CD1c-positive myeloid dendritic cell (primary cell): ENCODE data around the gene UBA52.
"Not testable (repeated sequence)": the region's sequence is repeated elsewhere in the genome, so short reads cannot be mapped to it uniquely, and the experiment has no call there.

Source experiments
- DNase-seq: peaks from one replicate; pipeline ENCODE4 v3.0.0-alpha.2; 2016; ENCODE audit errors: extremely low spot score

The UBA52 gene

DNA sequence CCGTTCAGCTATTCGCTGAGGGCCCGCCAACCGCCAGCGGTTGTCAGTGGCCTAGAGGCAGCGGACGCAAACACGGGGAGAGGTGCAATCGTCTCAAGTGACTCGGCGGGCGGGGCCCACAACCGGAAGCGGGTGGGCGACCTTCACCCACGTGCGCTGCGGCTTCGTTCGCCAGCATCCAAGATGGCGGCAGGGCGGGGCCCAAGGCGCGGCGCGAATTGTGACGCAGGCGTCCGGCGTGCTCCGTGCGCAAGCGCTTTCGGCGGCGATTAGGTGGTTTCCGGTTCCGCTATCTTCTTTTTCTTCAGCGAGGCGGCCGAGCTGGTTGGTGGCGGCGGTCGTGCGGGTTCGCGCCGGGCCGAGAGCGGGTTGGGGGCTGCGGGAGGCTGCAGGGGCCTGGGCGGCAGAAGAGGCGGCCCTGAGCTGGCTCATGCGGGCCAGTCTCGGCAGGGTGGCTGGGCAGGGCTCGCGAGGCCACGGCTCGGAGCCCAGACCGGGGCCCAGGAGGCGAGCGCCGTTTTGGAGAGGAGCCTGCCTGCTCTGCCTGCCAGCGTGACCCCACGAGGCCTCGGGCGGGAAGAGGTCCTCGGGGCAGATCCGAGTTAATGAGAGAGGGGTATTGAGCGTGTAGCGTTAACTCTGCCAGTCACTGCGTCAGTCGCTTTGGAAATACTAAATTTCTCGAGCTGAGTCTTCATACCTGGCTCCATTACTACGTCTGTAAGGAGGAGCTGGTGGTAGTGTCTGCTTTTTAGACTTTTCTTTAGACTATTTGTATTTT is at the start of gene UBA52:
Gene UBA52, plus strand, starts transcription at position 294 of the 781 bp plus-strand sequence. CDS start 1,444 bp downstream, outside the sequence.
- DNase-seq: peak; percentile 100

DNA sequence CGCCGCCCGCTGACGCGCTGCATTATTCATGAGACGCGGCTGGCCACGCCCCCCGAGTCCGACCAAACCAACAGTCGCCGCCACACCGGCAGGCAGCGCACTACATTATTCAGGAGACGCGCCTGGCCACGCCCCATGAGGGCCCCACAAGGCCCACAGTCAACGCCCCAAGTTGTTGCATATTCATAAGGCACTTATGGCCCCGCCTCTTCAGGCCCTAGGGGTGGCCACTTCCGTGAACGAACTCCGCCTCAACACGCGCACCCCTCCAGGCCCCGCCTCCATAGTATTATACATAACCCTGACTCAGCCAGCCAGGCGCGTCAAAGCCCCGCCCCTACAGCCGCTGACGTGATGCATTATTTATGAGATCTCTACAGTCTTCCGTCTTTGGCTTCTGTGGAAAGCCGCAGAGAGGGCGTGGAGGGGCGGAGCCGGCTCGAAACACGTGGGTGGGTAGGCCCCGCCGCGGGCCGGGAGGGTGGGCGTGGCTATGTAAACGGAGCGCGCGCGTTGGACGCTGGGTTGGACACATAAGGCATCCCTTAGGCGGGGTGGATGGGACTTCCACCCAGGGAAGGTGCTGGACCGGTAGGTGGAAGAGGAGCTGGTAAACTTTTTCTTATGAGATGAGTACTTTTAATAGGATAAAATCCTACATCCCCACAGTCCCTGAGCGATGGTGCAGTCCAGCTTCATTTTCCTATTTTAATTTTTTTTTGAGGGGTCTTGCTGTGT is 49.4 kb upstream of the UBA52 start:
- DNase-seq: peak; percentile 100

DNA sequence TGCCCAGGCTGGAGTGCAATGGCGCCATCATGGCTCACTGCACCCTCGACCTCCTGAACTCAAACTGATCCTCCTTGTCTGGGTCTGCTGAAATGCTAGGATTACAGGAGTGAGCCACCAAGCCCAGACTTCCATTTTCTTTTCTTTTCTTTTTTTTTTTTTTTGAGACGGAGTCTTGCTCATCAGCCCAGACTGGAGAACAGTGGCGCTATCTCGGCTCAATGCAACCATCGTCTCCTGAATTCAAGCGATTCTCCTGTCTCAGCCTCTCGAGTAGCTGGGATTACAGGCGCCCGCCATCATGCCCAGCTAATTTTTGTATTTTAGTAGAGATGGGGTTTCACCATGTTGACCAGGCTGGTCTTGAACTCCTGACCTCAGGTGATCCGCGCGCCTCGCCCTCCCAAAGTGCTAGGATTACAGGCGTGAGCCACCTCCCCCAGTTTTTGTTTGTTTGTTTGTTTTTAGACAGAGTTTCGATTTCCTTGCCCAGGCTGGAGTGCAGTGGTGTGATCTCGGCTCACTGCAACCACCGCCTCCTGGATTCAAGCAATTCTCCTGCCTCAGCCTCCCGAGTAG is 48.7 kb upstream of the UBA52 start:
- DNase-seq: not testable (repeated sequence)

DNA sequence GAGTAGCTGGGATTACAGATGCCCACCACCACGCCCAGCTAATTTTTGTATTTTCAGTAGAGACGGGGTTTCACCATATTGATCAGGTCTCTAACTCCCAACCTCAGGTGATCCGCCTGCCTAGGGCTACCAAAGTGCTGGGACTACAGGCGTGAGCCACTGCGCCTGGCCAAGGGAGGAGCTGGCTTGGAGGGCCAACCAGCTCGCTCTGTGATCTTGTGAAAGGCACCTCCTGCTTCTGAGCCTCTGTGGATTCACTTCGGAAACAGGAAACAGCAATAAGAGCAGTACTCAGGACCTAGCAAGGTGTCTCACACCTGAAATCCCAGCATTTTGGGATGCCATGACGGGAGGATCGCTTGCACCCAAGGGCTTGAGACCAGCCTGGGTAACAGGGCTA is 47.8 kb upstream of the UBA52 start:
- no peak for DNase-seq

DNA sequence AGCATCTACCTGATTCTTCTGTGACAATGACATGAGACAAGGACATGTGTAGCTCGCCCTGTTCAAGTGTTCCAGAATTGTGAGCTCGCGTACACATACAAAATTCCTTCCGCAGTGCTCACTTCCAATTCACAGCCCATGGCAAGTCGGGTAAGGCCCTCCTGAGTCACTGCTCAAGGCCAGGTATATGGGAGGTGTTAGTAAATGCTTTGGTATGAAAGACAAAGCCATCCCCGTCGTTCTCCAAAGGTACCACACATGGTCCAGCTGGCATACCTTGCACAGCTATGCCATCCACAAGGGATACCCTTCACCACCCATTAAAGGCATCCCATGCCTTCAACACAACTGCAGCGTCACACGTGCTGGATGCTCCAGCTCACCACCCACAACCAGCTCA is 45.3 kb upstream of the UBA52 start:
- no peak for DNase-seq

DNA sequence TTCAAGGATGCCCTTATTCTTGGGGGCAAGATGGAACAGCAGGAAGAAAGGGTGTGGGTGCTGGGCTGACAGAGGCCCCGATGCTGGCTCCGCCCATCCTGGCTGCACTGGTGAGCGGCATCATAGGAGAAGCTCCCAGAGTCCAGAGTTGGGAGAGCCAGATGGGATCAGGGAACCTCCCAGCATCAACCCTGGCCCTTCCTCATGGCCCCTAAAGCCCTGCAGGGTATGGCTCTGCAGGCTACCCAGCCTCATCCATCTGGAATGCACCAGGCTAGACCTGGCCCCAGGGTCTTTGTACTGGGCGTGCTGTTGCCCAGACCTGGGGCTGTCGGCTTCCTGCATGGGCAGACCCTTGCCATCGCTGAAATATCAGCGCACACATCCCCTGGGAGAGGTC is 41.9 kb upstream of the UBA52 start:
- DNase-seq: no peak

DNA sequence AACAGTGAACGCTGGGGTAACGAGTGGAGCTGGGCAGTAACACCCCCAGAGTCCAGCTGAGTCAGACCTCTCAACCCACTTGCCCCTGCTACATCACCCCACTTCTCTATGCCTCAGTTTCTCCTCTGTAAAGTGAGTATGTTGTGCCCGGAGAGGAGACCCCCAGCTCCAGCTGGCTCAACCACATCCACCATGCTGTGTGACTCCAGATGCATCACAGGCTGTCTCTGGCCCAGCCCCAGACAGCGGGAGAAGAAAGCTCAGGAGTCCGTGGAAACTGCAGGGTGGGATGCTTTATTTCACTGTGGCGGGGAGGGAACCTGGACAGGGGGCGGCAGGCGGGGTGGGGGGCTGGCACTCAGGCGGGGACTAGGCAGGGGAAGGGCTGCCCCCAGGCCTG is 40.2 kb upstream of the UBA52 start:
- DNase-seq: no peak

DNA sequence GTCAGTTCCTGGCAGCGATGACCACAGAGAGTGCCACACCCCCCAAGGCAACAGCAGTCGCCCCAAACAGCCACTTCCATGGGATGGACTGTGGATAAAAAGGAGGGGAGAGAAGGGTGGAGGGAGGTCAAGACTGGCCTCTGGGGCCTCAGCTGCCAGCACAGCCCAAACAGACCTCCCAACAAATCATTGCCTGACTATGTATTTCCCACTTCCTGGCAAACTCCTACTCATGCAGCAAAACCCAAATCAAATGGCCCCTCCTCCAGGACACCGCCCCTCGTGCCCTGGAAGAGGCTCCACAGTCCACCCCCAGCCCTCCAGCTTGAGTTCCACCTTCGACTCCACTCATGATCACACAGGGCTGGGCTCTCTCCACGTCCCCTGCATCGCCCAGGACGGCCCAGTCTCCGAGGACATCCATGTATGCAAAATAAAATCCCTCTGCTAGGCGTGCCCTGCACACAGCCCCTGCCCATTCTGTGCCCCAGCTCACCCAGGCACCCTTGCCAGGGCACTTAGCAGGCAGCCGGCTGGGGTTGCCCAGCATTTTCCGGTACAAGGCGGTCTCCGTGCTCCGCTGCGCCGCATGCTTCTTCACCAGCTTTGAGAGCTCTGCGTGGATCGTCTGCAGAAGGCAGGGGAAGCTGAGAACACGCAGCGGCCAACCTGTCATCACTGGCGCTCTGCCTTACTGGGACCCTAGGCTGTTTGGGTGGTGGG is 39.3 kb upstream of the UBA52 start:
- no peak for DNase-seq

DNA sequence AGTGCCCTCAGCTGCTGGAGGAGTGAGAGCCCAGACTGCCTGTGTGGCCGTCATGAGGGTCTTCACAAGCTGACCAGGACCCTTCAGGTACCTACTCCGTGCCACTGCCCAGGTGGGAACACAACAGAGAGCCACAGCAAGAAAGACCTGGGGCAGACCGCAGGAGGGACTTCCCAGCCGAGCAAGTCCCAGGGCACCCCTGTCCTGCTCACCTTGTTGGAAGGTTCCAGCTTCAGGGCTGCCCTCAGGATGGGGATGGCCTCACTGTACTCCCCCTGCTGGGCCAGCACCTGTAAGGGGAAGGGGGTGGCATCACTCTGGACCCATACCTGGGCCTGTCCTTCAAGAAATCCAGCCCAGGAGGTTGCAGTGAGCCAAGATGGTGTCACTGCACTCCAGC is 38.6 kb upstream of the UBA52 start:
- DNase-seq: no peak

DNA sequence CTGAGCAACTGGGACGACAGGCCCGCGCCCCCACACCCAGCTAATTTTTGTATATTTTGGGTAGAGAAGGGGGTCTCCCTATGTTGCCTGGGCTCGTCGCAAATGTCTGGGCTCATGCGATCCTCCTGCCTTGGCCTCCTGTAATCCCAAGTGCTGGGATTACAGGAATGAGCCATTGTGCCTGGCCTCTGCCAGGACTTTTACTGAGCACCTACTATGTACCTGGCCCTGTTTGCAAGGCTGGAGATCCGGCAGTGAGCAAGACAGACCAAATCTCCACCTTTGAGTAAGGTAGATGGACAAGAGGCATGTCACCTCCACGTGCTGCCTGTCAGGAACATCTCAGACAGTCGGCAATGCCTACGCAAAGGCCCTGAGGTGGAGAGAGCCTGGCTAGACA is 35.2 kb upstream of the UBA52 start:
- DNase-seq: no peak

DNA sequence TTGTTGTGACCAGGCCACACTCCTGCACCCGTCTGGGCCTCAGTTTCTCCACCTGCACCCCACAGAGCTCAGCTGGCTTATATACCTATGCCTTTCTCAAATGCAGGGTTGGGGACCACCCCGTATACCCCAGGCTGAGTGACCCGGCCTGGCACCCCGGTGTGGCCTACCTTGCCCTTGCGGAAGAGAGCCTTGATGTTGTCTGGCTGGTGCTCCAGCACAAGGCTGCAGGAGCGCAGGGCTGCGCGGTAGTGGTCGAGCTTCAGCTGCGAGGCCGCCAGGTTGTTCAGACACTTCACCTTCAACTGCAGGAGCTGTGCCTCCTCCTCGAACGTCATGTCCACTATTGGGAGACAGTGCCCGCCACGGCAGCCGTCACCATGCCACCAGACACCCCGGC is 34.2 kb upstream of the UBA52 start:
- DNase-seq: no peak

DNA sequence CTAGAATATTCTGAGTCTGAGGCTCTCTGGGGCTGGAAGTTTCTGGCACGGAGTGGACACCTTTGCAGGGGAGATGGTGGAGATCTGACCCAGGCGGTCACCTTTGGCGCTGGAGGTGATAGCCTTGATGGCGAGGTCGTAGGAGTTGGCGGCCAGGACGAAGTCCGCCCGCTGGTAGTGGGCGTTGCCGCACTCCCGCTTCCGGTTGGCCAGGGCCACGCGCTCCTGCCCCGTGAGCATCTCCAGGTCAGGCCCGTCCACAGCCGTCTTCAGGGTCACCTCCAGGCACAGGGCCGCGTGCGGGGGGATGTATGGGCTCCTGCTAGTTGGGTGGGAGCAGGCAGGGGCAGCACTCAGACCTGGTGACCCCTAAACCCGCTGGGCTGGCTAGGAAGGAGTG is 33.5 kb upstream of the UBA52 start:
- DNase-seq: no peak

DNA sequence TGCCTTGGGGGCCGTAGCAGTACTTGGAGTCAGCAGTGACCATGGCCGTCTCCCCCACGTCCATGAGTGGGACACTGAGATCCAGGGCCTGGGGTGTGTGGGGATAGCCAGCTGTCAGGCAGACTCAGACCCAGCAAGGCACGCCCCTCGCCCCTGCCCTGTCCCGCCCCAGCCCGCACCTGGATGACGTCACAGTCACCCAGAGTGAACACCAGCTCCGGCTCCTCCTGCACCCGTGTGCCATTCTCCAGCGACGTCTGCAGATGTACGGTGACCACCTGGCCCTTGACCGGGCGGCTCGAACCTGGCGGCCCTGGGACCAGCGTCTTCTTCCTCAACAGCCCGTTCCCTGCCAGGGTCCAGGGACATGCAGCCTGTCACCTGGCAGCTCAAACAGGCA is 32.3 kb upstream of the UBA52 start:
- DNase-seq: no peak

DNA sequence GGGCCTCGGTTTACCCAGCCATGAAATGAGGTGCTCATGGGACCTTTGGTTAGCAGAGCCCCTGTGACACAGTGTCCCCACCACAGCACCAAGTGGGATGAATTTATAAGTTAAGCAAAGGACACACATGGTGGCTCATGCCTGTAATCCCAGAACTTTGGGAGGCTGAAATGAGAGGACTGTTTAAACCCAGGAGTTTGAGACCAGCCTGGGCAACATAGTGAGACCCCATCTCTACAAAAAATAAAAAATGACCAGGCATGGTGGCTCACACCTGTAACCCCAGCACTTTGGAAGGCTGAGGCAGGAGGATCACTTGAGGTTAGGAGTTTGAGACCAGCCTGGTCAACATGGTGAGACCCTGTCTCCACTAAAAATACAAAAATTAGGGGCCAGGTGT is 31.5 kb upstream of the UBA52 start:
- DNase-seq: not testable (repeated sequence)

DNA sequence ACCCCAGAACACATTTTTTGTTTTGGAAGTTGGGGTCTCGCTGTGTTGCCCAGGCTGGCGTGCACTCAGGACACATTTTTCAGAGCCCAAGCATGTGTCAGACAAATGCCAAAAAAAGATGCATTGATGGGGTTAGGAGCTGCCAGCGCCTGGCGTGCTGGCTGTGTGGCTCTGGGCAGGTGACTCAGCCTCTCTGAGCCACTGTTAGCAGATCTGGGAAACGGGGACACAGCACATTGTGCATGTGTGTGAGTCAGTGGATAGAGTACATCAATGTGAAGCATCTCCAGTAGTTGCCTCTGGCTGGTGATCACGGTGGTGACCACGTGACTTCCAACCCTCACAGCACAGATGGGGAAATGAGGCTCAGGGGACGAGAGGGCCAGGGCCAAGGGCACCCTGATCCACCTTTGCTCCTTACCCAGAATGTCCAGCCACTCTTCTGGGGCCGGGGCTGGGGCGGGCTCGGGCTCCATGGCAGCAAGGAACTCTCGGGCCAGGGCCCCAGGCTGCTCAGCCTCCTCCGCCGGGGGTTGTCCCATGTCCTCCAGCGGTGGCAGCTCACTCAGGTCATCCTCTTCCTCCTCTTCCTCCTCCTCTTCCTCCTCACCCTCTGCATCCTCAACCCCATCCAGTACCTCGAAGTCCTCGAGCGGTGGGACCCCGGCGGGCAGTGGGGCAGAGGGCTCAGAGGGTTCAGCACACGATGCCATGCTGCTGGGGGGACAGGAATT is 30.2 kb upstream of the UBA52 start:
- DNase-seq: no peak

DNA sequence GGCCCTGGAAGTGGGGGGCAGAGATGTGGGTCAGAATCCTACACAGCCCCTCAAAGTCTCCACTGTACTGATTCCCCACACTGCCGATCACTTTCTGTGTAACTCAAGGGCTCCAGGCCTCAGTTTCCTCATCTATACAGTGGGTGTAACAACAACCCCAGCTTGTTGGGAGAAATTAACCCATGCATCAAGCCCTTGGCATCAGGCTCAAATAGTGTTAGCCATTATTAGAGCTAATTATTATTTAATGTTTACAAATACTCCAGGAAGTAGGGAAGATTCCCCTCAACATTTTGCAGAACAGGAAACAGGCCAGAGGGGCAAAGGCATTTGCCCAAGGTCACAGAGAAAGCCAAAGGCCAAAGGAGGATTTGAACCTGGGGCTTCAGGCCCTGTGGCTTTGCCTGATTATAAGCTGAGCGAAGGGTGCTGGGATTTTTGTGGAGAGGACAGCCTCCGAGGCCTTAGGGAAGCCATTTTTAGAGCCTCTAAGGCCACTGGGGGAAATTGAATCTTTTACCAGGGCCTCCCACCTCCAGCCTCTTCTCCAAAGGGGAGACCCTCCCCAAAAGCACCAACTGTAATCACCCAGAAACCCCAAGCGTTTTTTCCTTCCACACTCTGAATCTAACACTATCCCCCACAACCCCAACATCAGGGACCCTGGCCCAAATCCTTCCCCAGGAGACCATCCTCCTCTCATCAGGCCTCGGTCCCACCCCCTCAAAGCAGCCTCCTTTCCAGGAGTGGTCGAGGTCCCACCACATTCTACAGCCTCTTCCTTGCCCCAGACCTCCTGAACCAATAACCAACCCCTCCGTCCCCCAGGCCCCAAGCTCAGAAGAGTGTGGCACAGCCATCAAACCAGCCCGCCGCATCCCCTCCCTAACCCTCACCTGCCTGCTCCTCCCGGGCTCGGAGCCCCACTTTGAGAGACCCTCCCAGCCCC is 29.4 kb upstream of the UBA52 start:
- DNase-seq: no peak

DNA sequence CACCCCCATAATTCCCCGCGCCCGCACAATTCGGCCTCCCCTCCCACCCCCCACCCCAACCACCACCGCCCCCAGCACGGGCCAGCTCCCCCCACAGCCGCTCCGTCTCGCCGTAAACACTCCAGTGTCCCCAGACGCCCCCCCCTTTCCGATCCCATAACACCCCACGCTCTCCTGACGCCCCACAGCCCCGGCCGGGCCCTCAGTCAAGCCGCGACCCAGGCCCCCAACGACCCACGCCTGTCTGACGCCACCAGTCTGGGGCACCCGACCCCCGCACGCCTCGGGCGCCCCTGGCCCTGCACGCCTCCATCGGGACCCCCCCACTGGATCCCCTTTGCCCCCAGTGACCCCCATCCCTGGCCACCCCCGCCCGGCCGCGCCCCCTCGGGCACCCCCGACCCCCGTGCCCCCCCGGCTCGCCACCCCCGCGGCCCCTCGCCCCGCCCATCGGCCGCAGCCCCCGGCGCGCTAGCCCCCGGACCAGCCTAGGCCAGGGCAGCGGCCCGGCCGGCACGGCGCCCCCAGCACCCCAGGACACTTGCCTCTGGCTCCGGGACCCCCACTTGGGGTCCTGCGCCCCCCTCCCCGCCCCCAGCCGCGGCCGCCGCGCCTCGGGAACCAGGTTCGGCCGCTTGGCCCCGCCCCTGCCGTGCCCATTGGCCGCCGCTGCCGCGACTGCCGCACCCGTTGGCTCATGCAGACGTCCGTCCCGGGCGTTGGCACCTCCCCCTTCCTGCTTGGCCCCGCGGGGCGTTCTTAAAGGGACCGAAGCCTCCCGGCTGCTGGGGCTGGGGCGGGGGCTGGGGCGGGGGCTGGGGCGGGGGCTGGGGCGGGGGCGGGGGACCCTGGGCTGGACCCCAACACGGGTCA is 28.5 kb upstream of the UBA52 start, which contains the start of gene FKBP8:
Gene FKBP8, minus strand, starts transcription at position 633 of the 873 bp plus-strand sequence. CDS start 1,603 bp downstream, outside the sequence.
- peak; percentile 93 for DNase-seq

DNA sequence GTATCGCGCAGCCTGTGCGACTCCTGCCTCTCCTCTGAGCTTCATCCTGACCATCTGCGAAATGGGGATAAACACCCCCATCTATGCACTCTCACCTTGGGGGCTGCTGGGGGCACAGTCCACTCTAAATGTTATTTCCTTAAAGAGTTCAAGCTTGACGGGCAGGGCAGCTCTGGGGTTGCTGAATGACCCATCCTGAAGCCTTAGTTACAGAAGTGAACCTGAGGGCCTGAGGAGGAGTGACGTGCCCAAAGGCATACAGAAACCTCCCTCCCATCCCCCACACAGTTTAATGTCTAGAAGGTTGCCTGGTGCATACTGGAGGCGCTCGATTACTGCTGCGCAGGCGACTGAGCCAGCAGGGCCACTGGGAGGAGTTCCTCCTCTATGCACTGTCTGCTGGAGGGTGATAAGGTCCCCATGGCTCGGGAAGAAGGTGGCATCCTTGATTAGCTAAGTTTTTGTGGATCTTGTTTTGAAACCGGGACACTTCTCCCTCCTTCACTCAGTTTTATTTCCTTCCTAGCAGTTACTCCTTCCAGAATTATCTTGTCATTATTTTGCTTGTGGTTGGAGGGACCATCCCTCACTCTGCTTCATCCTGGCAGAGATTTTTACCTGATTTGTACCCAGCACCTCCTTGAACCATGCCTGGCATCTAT is 27.7 kb upstream of the UBA52 start:
- DNase-seq: peak; percentile 86

DNA sequence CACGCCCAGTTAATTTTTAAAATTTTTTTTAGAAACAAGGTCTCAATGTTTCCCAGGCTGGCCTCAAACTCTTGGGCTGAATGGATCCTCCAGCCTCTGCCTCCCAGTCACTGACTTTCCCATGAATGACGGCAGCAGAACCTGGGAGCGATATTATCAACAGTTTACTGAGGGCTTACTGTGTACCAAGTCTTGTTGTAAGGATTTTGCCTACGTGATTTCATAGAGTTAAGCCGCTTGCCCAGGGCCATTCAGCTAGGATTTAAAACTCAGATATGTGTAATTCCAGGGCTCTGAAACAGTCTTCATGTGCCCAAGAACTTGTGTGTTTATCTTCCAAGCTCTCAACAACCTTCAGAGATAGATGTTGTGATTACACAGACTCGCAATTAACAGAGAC is 20.0 kb upstream of the UBA52 start:
- DNase-seq: no peak
